Stomach (tissue), 4 donors: Measurements from ENCODE around the gene RXRA.

ENCODE experiments used
- EP300 ChIP-seq: sonication (generic); formaldehyde crosslinking; IDR thresholded peaks from one replicate; pipeline ENCODE4 v1.6.1; 2017; ENCODE audit warnings: antibody characterized with exemption
- POLR2A ChIP-seq, 4 donors: fragments of 450-650 bp; IDR thresholded peaks; one replicate each; pipeline ENCODE4 v1.6.1; 2016; ENCODE audit warnings: antibody characterized with exemption in 4 of 4, control low read depth in 2 of 4, mild to moderate bottlenecking in 1 of 4, moderate library complexity in 1 of 4
- POLR2AphosphoS5 ChIP-seq, 3 donors: sonication (generic); formaldehyde crosslinking; IDR thresholded peaks; one replicate each; pipeline ENCODE4 v1.6.1; 2016; ENCODE audit warnings: antibody characterized with exemption in 3 of 3
- TF ChIP-seq, protein P1 (sequence below), 7 experiments: fragments of 450-650 bp in 4 of 7; fragments of 200-600 bp in 3 of 7; sonication (generic) in 3 of 7; IDR thresholded peaks; one replicate each; pipeline ENCODE4 v1.5.1; 2016 to 2019; ENCODE audit warnings: antibody characterized with exemption in 7 of 7, control low read depth in 2 of 7, mild to moderate bottlenecking in 1 of 7

GRCh38 chr9:134355561-134356279 is 29.5 kb downstream of the RXRA start:
- TF ChIP-seq, protein P1, sequence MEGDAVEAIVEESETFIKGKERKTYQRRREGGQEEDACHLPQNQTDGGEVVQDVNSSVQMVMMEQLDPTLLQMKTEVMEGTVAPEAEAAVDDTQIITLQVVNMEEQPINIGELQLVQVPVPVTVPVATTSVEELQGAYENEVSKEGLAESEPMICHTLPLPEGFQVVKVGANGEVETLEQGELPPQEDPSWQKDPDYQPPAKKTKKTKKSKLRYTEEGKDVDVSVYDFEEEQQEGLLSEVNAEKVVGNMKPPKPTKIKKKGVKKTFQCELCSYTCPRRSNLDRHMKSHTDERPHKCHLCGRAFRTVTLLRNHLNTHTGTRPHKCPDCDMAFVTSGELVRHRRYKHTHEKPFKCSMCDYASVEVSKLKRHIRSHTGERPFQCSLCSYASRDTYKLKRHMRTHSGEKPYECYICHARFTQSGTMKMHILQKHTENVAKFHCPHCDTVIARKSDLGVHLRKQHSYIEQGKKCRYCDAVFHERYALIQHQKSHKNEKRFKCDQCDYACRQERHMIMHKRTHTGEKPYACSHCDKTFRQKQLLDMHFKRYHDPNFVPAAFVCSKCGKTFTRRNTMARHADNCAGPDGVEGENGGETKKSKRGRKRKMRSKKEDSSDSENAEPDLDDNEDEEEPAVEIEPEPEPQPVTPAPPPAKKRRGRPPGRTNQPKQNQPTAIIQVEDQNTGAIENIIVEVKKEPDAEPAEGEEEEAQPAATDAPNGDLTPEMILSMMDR (IDR thresholded peaks at IDR 0.05) = no peak
- TF ChIP-seq POLR2A (IDR thresholded peaks at IDR 0.05) = no peak
- TF ChIP-seq EP300 = no peak
- TF ChIP-seq POLR2AphosphoS5 (IDR thresholded peaks at IDR 0.05) = peak in 2 of 3 donors; percentile 22 to 33
